Astrocyte (in vitro differentiated cells and primary cell): ENCODE results near the gene TMEM178B.

Experiments
- EZH2 ChIP-seq: IDR thresholded peaks from 2 replicates; pipeline ENCODE4 v1.6.1; 2012; ENCODE audit warnings: mild to moderate bottlenecking, low read length, inconsistent platforms; ENCODE audit not compliant: insufficient read depth
- TF ChIP-seq, protein P1 (sequence below): IDR thresholded peaks from 2 replicates; pipeline ENCODE4 v1.5.1; 2011; ENCODE audit warnings: low read depth, mild to moderate bottlenecking, inconsistent platforms, low read length, moderate library complexity; ENCODE audit not compliant: insufficient read depth

DNA sequence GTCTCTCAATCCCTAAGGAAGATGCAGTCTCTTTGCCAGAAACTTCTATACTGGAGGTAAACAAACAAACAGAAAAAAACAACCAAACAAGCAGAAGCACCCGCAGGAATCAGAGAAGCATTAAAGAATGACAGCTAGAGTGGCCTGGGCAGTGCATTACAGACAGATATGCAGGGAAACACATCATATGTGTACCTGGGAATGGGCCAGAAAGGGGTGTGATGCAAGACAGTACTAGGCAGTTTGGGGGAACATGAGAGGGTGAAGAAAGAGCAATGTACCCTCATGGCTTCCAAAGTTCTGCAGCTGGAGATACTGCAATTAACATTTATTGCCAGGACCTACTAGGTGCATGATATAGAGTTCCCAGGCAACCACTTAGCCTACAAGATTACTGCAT lies 177.3 kb downstream of the TMEM178B start:
- TF ChIP-seq, protein P1, sequence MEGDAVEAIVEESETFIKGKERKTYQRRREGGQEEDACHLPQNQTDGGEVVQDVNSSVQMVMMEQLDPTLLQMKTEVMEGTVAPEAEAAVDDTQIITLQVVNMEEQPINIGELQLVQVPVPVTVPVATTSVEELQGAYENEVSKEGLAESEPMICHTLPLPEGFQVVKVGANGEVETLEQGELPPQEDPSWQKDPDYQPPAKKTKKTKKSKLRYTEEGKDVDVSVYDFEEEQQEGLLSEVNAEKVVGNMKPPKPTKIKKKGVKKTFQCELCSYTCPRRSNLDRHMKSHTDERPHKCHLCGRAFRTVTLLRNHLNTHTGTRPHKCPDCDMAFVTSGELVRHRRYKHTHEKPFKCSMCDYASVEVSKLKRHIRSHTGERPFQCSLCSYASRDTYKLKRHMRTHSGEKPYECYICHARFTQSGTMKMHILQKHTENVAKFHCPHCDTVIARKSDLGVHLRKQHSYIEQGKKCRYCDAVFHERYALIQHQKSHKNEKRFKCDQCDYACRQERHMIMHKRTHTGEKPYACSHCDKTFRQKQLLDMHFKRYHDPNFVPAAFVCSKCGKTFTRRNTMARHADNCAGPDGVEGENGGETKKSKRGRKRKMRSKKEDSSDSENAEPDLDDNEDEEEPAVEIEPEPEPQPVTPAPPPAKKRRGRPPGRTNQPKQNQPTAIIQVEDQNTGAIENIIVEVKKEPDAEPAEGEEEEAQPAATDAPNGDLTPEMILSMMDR, result no peak
- no peak for TF ChIP-seq EZH2
